Activated T-cell treated with anti-CD3 and anti-CD28 coated beads for 24 hours (primary cell): Measurements from ENCODE around the gene TBC1D21.

Experiments used
- DNase-seq: peaks from one replicate; pipeline ENCODE4 v3.0.0-alpha.2; 2020; ENCODE audit warnings: low read depth

Gene TBC1D21

DNA sequence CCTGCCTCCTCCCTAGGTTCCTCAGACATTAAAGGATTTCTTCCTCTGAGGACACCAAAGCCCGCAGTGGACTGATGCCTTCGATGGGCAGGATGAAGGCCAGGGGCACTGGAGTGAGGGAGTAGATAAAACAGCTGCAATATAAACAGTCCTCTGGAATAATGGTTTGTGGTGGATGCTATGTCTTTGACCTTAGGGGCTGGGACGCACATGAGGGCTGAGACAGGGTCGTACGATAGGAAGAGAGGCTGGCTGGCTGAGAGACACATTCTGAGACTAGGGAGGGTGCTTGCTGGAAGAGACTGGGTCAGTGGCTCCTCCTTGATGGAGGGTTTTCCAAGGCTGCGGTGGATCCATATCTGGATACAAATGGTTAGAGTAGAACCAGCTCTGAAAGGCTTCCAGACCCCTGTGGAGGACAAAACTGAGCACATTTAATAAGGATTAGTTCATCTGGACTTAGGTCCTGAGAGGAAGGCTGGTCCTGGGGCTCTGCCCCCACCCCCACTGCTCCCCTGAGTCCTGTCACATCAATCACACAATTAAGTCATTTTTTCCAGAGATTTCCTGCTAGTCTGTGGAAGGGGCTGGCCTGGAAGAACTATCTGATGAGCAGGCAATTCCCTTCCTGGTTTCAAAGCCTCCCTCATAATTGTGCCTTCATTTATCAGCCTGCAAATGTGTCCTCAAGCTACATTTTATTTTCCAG lies 15.8 kb downstream of the TBC1D21 start:
- DNase-seq: no peak

- DNase-seq: no peak
These were observed 16.4 kb downstream of the TBC1D21 start for GRCh38 chr15:73889762-73890124.

GRCh38 chr15:73891328-73892315 lies 18.3 kb downstream of the TBC1D21 start:
- no peak for DNase-seq

DNA sequence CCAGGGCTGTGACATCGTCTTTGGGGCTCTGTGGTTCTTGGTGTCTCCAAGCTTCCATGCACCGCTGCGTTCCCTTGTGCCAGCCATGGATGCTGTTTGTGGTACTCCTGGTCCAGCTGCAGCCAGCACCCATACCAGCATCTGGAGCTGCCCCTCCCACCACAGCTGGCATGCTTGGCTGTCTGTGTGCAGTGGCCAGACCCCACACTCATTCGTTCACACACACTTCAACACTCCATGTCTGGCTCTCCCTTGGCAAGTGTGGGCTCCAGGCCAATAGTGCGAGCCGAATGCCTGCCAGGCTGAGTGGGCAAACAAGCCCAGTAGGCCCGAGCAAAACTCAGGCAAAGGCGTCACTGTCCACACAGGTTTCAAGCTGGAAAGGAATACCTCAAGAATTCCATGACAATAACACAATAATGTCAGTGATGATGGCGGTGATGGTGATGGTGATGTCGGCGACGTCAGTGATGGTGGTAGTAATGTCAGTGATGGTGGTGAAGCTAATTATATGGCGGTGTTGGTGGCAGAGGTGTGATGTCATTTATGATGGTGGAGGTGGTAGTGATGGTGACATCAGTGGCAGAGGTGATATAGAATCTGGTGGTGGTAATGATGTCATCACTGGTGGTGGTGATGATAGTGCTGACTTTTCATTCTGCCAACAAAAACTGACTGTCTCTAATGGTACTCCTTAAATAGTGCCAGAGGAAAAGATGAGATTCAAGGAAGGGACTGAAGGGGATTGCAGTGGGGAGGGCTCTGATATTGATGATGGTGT lies 19.3 kb downstream of the TBC1D21 start:
- no peak for DNase-seq

GRCh38 chr15:73894133-73894814 lies 20.9 kb downstream of the TBC1D21 start:
- DNase-seq: no peak

- peak; percentile 44 for DNase-seq
These were observed 24.3 kb downstream of the TBC1D21 start for GRCh38 chr15:73897441-73898261.

- DNase-seq: no peak
These were observed 26.1 kb downstream of the TBC1D21 start for GRCh38 chr15:73899197-73900094.

GRCh38 chr15:73900095-73900712 lies 26.8 kb downstream of the TBC1D21 start:
- no peak for DNase-seq

- DNase-seq: no peak
These were observed 27.9 kb downstream of the TBC1D21 start for GRCh38 chr15:73901126-73901810.

GRCh38 chr15:73902121-73903020 lies 29.0 kb downstream of the TBC1D21 start:
- DNase-seq: no peak

DNA sequence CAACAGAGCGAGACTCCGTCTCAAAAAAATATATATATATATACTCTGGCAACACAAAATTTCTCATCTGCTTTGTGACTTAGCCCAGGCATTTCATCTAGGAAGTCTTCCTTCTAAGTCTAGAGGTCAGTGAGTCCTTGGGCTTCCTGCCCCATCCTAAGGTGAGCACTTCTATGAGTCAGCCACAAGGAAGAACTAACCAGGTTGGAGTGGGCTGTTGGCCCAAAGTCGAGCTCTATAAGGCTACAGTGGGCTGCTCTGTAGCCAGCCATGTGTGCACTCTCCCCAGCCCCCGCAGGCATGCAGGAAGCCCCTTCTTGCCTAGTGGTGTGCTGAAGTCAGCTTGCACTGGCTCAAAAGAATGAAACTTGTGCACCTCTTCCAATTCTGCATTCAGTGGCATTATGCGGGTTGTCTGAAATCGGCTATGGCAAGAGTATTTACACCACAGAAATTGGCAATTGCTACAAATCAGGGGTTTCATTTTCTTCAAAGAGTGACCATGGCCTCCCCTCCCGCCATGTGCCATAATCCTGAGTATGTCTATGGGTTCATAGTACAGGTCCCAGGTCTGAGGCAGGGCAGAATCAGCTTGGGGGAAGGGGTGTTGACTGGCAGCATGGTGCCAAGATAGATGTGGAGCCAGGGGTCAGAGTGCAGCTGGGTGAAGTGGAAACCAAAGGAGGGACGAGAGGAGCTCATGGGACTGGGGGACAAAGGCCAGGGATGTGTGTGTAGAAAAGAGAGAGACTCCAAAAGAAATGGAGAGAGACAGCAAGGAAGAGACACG lies 30.9 kb downstream of the TBC1D21 start:
- DNase-seq: no peak

- DNase-seq: no peak
These were observed 32.0 kb downstream of the TBC1D21 start for GRCh38 chr15:73905225-73905827.

DNA sequence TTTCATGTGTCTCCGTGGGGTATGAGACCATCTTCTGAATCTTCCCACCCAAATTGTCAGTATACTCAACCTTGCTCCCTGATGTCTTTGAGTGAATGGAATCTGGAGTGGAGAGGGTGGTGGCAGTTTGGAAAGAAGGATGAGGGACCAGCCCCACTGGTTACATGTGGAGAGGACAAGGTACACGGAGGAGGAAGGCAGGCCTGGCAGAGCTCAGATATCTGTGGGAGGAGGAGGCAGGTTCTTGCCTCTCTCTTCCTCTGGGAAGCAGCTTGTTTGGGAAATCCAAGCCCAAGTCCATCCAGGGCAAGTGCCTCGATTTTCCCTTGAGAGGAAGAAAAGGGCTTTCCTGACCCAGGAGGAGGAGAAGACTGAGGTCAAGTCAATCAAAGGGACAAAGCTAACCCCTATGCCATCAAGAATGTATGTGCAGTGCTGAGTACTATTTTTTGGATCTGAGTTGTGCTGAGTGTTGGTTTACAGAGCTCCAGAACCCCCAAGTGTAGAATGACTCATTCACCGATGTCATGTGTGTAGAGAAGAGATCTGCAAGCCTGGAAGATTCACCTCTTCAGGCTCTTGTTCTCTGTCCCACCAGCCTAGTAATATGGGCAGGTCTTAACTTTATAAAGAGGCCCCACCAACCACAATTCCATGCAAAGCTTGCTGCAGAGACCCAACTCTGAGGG lies 33.1 kb downstream of the TBC1D21 start:
- no peak for DNase-seq

- DNase-seq: no peak
These were observed 33.7 kb downstream of the TBC1D21 start for GRCh38 chr15:73907035-73907408.

GRCh38 chr15:73908030-73908821 lies 34.9 kb downstream of the TBC1D21 start:
- peak; percentile 67 for DNase-seq
